Spleen (tissue), 11 donors: Measurements from ENCODE around the gene MAML1. TPM values are rescaled to one million over a fixed set of nuclear protein-coding genes. Genes with fewer than 3 reads are reported as not detected.

Experiments
- DNase-seq: peaks from one replicate; pipeline ENCODE4 v3.0.0-alpha.2; 2020
- H3K27ac ChIP-seq, 8 donors: fragments of 200-600 bp; sonication (generic) in 7 of 8; 1 replicate in 4 of 8; 2 replicates in 4 of 8; pipeline versions ENCODE4 v1.5.0 to v1.8.0; 2016 to 2021; ENCODE audit warnings: inconsistent platforms in 4 of 8, mild to moderate bottlenecking in 4 of 8, moderate library complexity in 1 of 8
- H3K27me3 ChIP-seq, 7 donors: fragments of 200-600 bp; sonication (generic) in 6 of 7; replicated peaks in 1 of 7; 1 replicate in 4 of 7; 2 replicates in 3 of 7; pipeline versions ENCODE4 v1.5.0 to v1.8.0; 2016 to 2021; ENCODE audit warnings: inconsistent platforms in 3 of 7, mild to moderate bottlenecking in 1 of 7
- H3K36me3 ChIP-seq, 6 donors: fragments of 200-600 bp; sonication (generic) in 5 of 6; 1 replicate in 4 of 6; 2 replicates in 2 of 6; pipeline versions ENCODE4 v1.5.0 to v1.8.0; 2016 to 2021; ENCODE audit warnings: inconsistent platforms in 2 of 6
- H3K4me1 ChIP-seq, 6 donors: fragments of 200-600 bp; sonication (generic) in 5 of 6; 1 replicate in 3 of 6; 2 replicates in 3 of 6; pipeline versions ENCODE4 v1.5.0 to v1.8.0; 2016 to 2021; ENCODE audit warnings: inconsistent platforms in 3 of 6
- H3K4me3 ChIP-seq, 8 donors: fragments of 200-600 bp; sonication (generic) in 7 of 8; 1 replicate in 4 of 8; 2 replicates in 4 of 8; pipeline versions ENCODE4 v1.5.0 to v1.8.0; 2016 to 2021; ENCODE audit warnings: inconsistent platforms in 4 of 8, mild to moderate bottlenecking in 4 of 8, moderate library complexity in 2 of 8
- H3K9me3 ChIP-seq, 8 donors: fragments of 200-600 bp; sonication (generic) in 7 of 8; 1 replicate in 4 of 8; 2 replicates in 4 of 8; pipeline versions ENCODE4 v1.5.0 to v1.8.0; 2016 to 2021; ENCODE audit warnings: inconsistent platforms in 4 of 8
- POLR2A ChIP-seq, 3 donors: fragments of 450-650 bp; IDR thresholded peaks; one replicate each; pipeline ENCODE4 v1.5.1; 2017; ENCODE audit warnings: antibody characterized with exemption in 3 of 3, mild to moderate bottlenecking in 1 of 3
- POLR2AphosphoS5 ChIP-seq, 3 donors: sonication (generic); formaldehyde crosslinking; IDR thresholded peaks; one replicate each; pipeline ENCODE4 v1.5.1; 2017; ENCODE audit warnings: antibody characterized with exemption in 3 of 3
- WGBS, 5 donors: extraction: QIAGEN DNeasy Blood & Tissue Kit in 3 of 5; methylation state at CpG; one replicate each; pipeline versions ENCODE4 v1.1.5 to v1.1.7; 2013 to 2018; 5-methylcytosine and 5-hydroxymethylcytosine counted together
- intact Hi-C: fragments of 100-400 bp; cut with DNase I; formaldehyde crosslinking; loops from one replicate; pipeline ENCODE4 v1.15.0; 2023; ENCODE audit warnings: low total_unique reads
- polyA plus RNA-seq, 3 donors: library from polyadenylated mRNA; stranded (reverse); fragments of 200-250 nt; gene quantifications; one replicate each; pipeline ENCODE4 v1.2.1, GENCODE V29; 2013
- total RNA-seq, 7 donors: library from RNA; depleted of rRNA in 3 of 7; stranded (reverse); fragments of >200 nt in 3 of 7; fragmentation: NEBNext Ultra II Directional in 4 of 7; extraction: Animal tissue kit (Norgen Biotek cat#: 25700) in 4 of 7; gene quantifications; one replicate each; pipeline versions ENCODE4 v1.1.0 to v1.2.1, GENCODE V29; 2016 to 2021
- TF ChIP-seq, protein P1 (sequence below), 11 experiments: fragments of 200-600 bp in 7 of 11; fragments of 450-650 bp in 4 of 11; sonication (generic) in 4 of 11; IDR thresholded peaks in 8 of 11; conservative IDR thresholded peaks in 3 of 11; 1 replicate in 7 of 11; 2 replicates in 4 of 11; pipeline versions ENCODE4 v1.4.0 to v1.8.0; 2016 to 2021; ENCODE audit warnings: antibody characterized with exemption in 11 of 11, inconsistent platforms in 4 of 11, mild to moderate bottlenecking in 1 of 11
- donor health status: healthy with polysubstance abuse.
- donor health status: DM: no; HTN: no; CAD: no; lungs with moderate emphysema.
- donor health status: DM: no; HTN: no; CAD: no.
- donor health status: Bipolar disorder and iron deficiency.
- donor health status: healthy.
- donor health status: DM: no; HTN: no; CAD: no.
- donor health status: DM: yes; HTN: yes; CAD: no.

The MAML1 gene
- total and polyA plus RNA-seq, 10 donors: 4.7 to 42.8 (median 33.7) TPM

- peaks cover 34 to 59% (median 54%) of the 10 kb centered on the region in 6 donors for H3K4me1 ChIP-seq
- TF ChIP-seq POLR2AphosphoS5 (IDR thresholded peaks at IDR 0.05): peak; percentile 26 to 60 (median 56)
- TF ChIP-seq POLR2A (IDR thresholded peaks at IDR 0.05): no peak
- TF ChIP-seq, protein P1, sequence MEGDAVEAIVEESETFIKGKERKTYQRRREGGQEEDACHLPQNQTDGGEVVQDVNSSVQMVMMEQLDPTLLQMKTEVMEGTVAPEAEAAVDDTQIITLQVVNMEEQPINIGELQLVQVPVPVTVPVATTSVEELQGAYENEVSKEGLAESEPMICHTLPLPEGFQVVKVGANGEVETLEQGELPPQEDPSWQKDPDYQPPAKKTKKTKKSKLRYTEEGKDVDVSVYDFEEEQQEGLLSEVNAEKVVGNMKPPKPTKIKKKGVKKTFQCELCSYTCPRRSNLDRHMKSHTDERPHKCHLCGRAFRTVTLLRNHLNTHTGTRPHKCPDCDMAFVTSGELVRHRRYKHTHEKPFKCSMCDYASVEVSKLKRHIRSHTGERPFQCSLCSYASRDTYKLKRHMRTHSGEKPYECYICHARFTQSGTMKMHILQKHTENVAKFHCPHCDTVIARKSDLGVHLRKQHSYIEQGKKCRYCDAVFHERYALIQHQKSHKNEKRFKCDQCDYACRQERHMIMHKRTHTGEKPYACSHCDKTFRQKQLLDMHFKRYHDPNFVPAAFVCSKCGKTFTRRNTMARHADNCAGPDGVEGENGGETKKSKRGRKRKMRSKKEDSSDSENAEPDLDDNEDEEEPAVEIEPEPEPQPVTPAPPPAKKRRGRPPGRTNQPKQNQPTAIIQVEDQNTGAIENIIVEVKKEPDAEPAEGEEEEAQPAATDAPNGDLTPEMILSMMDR (IDR thresholded peaks at IDR 0.05 in 8 of 11, conservative IDR thresholded peaks at IDR 0.05 in 3 of 11): no peak
- intact Hi-C loops: no loop called here
Observed at GRCh38 chr5:179791881-179792611, 59.4 kb downstream of the MAML1 start.

GRCh38 chr5:179792612-179793467, 60.2 kb downstream of the MAML1 start:
- no peak overlapping the region for H3K4me3 ChIP-seq
- intact Hi-C loops: no loop called here
- peak; percentile 83 for DNase-seq
- H3K9me3 ChIP-seq: no peaks in the 10 kb centered on the region
- peak overlapping the region; percentile 58 to 89 (median 79) for H3K27ac ChIP-seq
- H3K36me3 ChIP-seq: peaks cover 0 to 10% (median 7%) of the 10 kb centered on the region in 6 donors
- H3K4me1 ChIP-seq: peaks cover 34 to 65% (median 56%) of the 10 kb centered on the region in 6 donors
- WGBS, 5 donors: 30 to 58% (median 49%) methylated on average over 13 to 24 of the region's 24 CpGs
- TF ChIP-seq POLR2AphosphoS5 (IDR thresholded peaks at IDR 0.05): peak in 1 of 3 donors; percentile 42
- TF ChIP-seq, protein P1 (IDR thresholded peaks at IDR 0.05 in 8 of 11, conservative IDR thresholded peaks at IDR 0.05 in 3 of 11): no peak
- H3K27me3 ChIP-seq: no peaks in the 10 kb centered on the region

More at GRCh38 chr5:179791881-179792611, 59.4 kb downstream of the MAML1 start:
- Histone ChIP-seq H3K36me3 (peaks cover 0 to 2% (median 0%) of the 10 kb centered on the region in 6 donors), H3K27ac (peak overlapping the region; percentile 32 to 89 (median 79)), H3K9me3 (no peaks in the 10 kb centered on the region), H3K4me3 (no peak overlapping the region), H3K27me3 (no peaks in the 10 kb centered on the region)
- DNase-seq: peak; percentile 79
- 40 to 53% (median 47%) methylated on average over 14 to 15 of the region's 15 CpGs for WGBS, 5 donors

DNA sequence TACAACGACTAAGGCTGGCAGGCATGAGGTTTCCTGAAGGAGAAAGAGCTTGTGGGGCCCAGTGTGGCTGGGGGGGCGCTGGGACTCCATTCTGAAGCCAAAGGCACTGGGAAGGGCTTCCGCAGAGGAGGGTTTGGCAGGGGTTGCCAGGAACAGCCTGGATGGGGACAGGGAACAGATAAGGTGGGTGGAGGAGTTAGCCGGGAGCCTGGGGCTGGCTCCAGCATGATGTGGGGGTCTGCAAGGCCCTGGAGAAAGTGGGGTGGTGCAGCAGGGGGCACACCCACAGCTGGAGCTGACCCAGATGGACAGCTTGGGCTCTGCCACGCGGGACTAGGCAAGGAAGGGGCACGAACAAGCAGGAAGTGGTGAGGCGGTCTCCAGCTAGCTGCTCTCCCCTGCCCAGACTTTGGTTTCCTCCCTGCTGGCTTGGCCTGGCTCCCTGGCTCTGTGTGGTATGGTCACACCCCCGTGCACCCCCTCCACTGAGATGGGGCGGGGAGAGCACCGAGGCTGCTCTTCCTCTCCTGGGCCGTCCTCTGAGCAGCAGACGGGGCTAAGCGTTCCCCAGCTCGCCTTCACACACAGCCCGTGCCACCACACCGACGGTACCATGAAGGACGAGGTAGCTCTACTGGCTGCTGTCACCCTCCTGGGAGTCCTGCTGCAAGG, 61.0 kb downstream of the MAML1 start, which contains the start of gene LTC4S:
TSS of gene LTC4S (plus strand) at position 519 of the 672 bp plus-strand sequence. CDS start at position 614, 95 bp downstream.
- intact Hi-C loops: no loop called here
- 8 to 11% (median 8%) methylated on average over 14 to 19 of the region's 19 CpGs for WGBS, 5 donors
- peak within 1 kb of the TSS in 5 of 8 donors; percentile 61 to 86 (median 69) for H3K4me3 ChIP-seq
- peaks cover 34 to 65% (median 56%) of the 10 kb centered on the region in 6 donors for H3K4me1 ChIP-seq
- DNase-seq: peak; percentile 93
- H3K36me3 ChIP-seq: peaks cover 0 to 18% (median 14%) of the 10 kb centered on the region in 6 donors
- TF ChIP-seq, protein P1 (IDR thresholded peaks at IDR 0.05 in 8 of 11, conservative IDR thresholded peaks at IDR 0.05 in 3 of 11): no peak
- peak; percentile 74 to 84 (median 83) for TF ChIP-seq POLR2AphosphoS5 (IDR thresholded peaks at IDR 0.05)
- no peaks in the 10 kb centered on the region for H3K9me3 ChIP-seq
- peak within 1 kb of the TSS; percentile 66 to 93 (median 88) for H3K27ac ChIP-seq
- H3K27me3 ChIP-seq: no peaks in the 10 kb centered on the region
